OCI-LY7 (cell line): ENCODE measurements around the gene ACVR1. TPM values are rescaled to one million over a fixed set of nuclear protein-coding genes. Genes with fewer than 3 reads are reported as not detected.

Experiments used
- BruUV-seq: library from RNA; stranded (reverse); fragments of 400-500 nt; replicated peaks from 2 replicates; lab custom pipeline; 2021; lab: Mats Ljungman, UMichigan
- CTCF ChIA-PET: fragments of 300-600 bp; sonication (Branson Sonifier 250); formaldehyde crosslinking; loops from one replicate; lab custom pipeline; 2022; ENCODE audit warnings: antibody characterized with exemption; ENCODE audit not compliant: unreplicated experiment; lab: Charles Lee
- POLR2A ChIA-PET: fragments of 300-600 bp; sonication (Branson Sonifier 250); formaldehyde crosslinking; loops from one replicate; lab custom pipeline; 2022; ENCODE audit warnings: antibody characterized with exemption; lab: Charles Lee
- DNase-seq: peaks from one replicate; pipeline ENCODE4 v3.0.0-alpha.2; 2015; ENCODE audit warnings: low spot score
- H2AFZ ChIP-seq: fragments of 200-600 bp; sonication (generic), shearing (Covaris generic); 2 replicates; pipeline ENCODE4 v1.6.1; 2014; ENCODE audit warnings: mild to moderate bottlenecking, antibody characterized with exemption, low read length, moderate library complexity
- H3K27ac ChIP-seq: fragments of 200-600 bp; sonication (generic); 2 replicates; pipeline ENCODE4 v1.5.1; 2014; ENCODE audit warnings: mixed run types, low read depth, mild to moderate bottlenecking, moderate library complexity, low read length, inconsistent platforms; ENCODE audit not compliant: poor library complexity, severe bottlenecking
- H3K36me3 ChIP-seq: fragments of 200-600 bp; sonication (generic); 2 replicates; pipeline ENCODE4 v1.6.1; 2014; ENCODE audit warnings: mild to moderate bottlenecking, antibody characterized with exemption, low read length, moderate library complexity, mixed read lengths; ENCODE audit not compliant: insufficient read depth
- H3K4me1 ChIP-seq: fragments of 200-600 bp; sonication (generic); 2 replicates; pipeline ENCODE4 v1.5.1; 2014; ENCODE audit warnings: mild to moderate bottlenecking, low read length; ENCODE audit not compliant: insufficient read depth, poor library complexity, severe bottlenecking
- H3K4me2 ChIP-seq: fragments of 200-600 bp; sonication (generic); 2 replicates; pipeline ENCODE4 v1.6.1; 2014; ENCODE audit warnings: mild to moderate bottlenecking, low read length
- H3K4me3 ChIP-seq: fragments of 200-600 bp; sonication (generic); 2 replicates; pipeline ENCODE4 v1.5.1; 2014; ENCODE audit warnings: mild to moderate bottlenecking, low read depth, low read length; ENCODE audit not compliant: poor library complexity, severe bottlenecking
- H3K79me2 ChIP-seq: fragments of 200-600 bp; sonication (generic); 2 replicates; pipeline ENCODE4 v1.6.1; 2016; ENCODE audit warnings: low read depth, mild to moderate bottlenecking, low read length, moderate library complexity, mixed read lengths; ENCODE audit not compliant: insufficient read depth
- H3K9me2 ChIP-seq: fragments of 200-600 bp; sonication (generic); 2 replicates; pipeline ENCODE4 v1.6.1; 2016; ENCODE audit warnings: mild to moderate bottlenecking, low read length, mixed read lengths; ENCODE audit not compliant: insufficient read depth
- H3K9me3 ChIP-seq: fragments of 200-600 bp; sonication (generic); 2 replicates; pipeline ENCODE4 v1.6.1; 2014; ENCODE audit warnings: mild to moderate bottlenecking, mixed run types, low read length, mixed read lengths
- H4K20me1 ChIP-seq: fragments of 200-600 bp; sonication (generic); 2 replicates; pipeline ENCODE4 v1.6.1; 2014; ENCODE audit warnings: mild to moderate bottlenecking, antibody characterized with exemption, low read length, moderate library complexity, mixed read lengths; ENCODE audit not compliant: insufficient read depth
- EZH2phosphoT487 ChIP-seq: fragments of 200-600 bp; sonication (generic); IDR thresholded peaks from 2 replicates; pipeline ENCODE4 v1.6.1; 2018; ENCODE audit warnings: low read depth, borderline replicate concordance, mild to moderate bottlenecking, mixed run types, antibody characterized with exemption, low read length, moderate library complexity, mixed read lengths
- intact Hi-C: fragments of 100-400 bp; cut with micrococcal nuclease; formaldehyde crosslinking; loops from one replicate; pipeline ENCODE4 v1.10.0; 2022; ENCODE audit not compliant: unreplicated experiment
- total RNA-seq, 2 experiments: library from RNA; depleted of rRNA in 1 of 2; stranded (reverse); fragments of >200 nt in 1 of 2; shearing (Covaris generic) in 1 of 2; gene quantifications; 2 replicates each; pipeline ENCODE4 v1.2.3, GENCODE V29; 2014 to 2022
- TF ChIP-seq, protein P1 (sequence below): fragments of 200-600 bp; sonication (generic); conservative IDR thresholded peaks from 2 replicates; pipeline ENCODE4 v1.5.1; 2014; ENCODE audit warnings: mild to moderate bottlenecking, antibody characterized with exemption, low read length, moderate library complexity, mixed read lengths

The ACVR1 gene
- total RNA-seq, 2 experiments from 2014 or later: 0.13 to 3.9 TPM

DNA sequence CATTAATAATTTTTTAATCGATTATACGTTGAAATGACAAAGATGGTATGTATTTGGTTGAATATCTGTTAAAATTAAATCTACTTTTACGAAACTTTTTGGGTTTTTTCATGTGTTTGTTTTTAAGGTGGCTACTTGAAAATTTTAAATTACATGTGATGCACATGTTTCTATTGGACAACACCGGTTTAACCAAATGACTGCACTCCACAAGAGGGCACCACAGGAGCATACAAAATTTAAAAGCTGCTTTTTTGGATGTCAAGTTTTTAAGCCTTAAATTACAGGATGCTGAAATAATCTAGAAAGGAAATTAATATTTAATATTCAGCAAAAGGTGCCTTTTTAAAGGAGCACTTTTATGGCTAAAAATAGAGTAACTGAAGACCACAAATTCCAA, 98.7 kb downstream of the ACVR1 start:
- no peaks in the 10 kb centered on the region for H3K36me3 ChIP-seq
- peak; percentile 22 for DNase-seq
- ChIA-PET CTCF (no interaction called here), POLR2A (no interaction called here)
- H3K9me3 ChIP-seq: no peaks in the 10 kb centered on the region
- BruUV-seq: no TSS peak
- no peak overlapping the region for H3K4me2 ChIP-seq
- TF ChIP-seq EZH2phosphoT487: no peak
- TF ChIP-seq, protein P1, sequence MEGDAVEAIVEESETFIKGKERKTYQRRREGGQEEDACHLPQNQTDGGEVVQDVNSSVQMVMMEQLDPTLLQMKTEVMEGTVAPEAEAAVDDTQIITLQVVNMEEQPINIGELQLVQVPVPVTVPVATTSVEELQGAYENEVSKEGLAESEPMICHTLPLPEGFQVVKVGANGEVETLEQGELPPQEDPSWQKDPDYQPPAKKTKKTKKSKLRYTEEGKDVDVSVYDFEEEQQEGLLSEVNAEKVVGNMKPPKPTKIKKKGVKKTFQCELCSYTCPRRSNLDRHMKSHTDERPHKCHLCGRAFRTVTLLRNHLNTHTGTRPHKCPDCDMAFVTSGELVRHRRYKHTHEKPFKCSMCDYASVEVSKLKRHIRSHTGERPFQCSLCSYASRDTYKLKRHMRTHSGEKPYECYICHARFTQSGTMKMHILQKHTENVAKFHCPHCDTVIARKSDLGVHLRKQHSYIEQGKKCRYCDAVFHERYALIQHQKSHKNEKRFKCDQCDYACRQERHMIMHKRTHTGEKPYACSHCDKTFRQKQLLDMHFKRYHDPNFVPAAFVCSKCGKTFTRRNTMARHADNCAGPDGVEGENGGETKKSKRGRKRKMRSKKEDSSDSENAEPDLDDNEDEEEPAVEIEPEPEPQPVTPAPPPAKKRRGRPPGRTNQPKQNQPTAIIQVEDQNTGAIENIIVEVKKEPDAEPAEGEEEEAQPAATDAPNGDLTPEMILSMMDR: peak; percentile 82
- intact Hi-C loops: loop anchor here (2.0 kb wide), 1 partner anchor 233 kb away; no protein-coding TSS in a partner anchor
- H2AFZ ChIP-seq: no peak overlapping the region
- no peaks in the 10 kb centered on the region for H3K4me1 ChIP-seq
- no peaks in the 10 kb centered on the region for H3K9me2 ChIP-seq
- H3K4me3 ChIP-seq: no peak overlapping the region
- no peak overlapping the region for H3K27ac ChIP-seq
- no peaks in the 10 kb centered on the region for H3K79me2 ChIP-seq
- H4K20me1 ChIP-seq: no peaks in the 10 kb centered on the region

GRCh38 chr2:157771234-157771633, 104.9 kb downstream of the ACVR1 start:
- H3K9me2 ChIP-seq: no peaks in the 10 kb centered on the region
- no peak overlapping the region for H3K4me2 ChIP-seq
- no peaks in the 10 kb centered on the region for H3K9me3 ChIP-seq
- no peak overlapping the region for H2AFZ ChIP-seq
- no peak overlapping the region for H3K4me3 ChIP-seq
- H3K79me2 ChIP-seq: no peaks in the 10 kb centered on the region
- H3K36me3 ChIP-seq: no peaks in the 10 kb centered on the region
- H3K27ac ChIP-seq: no peak overlapping the region
- no peaks in the 10 kb centered on the region for H4K20me1 ChIP-seq
- CTCF ChIA-PET: no interaction called here
- BruUV-seq: no TSS peak
- H3K4me1 ChIP-seq: no peaks in the 10 kb centered on the region
- DNase-seq: no peak
- intact Hi-C loops: no loop called here
- POLR2A ChIA-PET: no interaction called here
- no peak for TF ChIP-seq EZH2phosphoT487
- TF ChIP-seq, protein P1: no peak

DNA sequence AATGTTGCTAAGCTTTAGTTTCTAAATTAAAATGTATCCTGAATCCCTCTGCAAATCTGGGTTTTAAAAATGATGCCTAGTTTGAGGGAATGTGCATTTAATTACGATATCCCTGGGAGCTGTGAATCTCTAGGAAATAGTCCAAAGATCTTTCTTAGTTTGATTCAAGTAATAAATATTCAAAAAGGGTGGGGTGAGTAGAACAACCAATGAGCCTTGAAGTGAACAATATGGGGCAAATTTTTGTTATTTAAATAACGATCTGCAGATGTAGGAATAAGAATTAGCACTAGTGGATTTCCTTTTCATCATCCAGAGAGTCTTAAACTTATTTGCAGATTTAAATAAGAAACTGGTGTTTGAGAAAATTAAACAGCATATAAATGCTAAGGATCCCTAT, 106.3 kb downstream of the ACVR1 start:
- CTCF ChIA-PET: no interaction called here
- POLR2A ChIA-PET: interaction anchor here (0.6 kb wide), 1 partner anchor 280 kb away, joined by 3 read pairs; no protein-coding TSS in a partner anchor
- Histone ChIP-seq H3K4me3 (no peak overlapping the region), H4K20me1 (no peaks in the 10 kb centered on the region), H3K4me1 (no peaks in the 10 kb centered on the region), H3K4me2 (no peak overlapping the region), H3K79me2 (no peaks in the 10 kb centered on the region), H3K9me3 (no peaks in the 10 kb centered on the region), H2AFZ (no peak overlapping the region), H3K9me2 (no peaks in the 10 kb centered on the region), H3K27ac (no peak overlapping the region), H3K36me3 (no peaks in the 10 kb centered on the region)
- BruUV-seq: no TSS peak
- intact Hi-C loops: no loop called here
- no peak for TF ChIP-seq EZH2phosphoT487
- TF ChIP-seq, protein P1: no peak
- no peak for DNase-seq
